ENCODE results near the gene CCR4. TPM values are rescaled to one million over a fixed set of nuclear protein-coding genes. Genes with fewer than 3 reads are reported as not detected.
A peak's percentile ranks its signal among the peaks of the same experiment; 100 is the strongest.
"Not testable (repeated sequence)": the region's sequence is repeated elsewhere in the genome, so short reads cannot be mapped to it uniquely, and the experiment has no call there.

CCR4 gene
- polyA plus RNA-seq, 1 donor from 2014 or later: not detected

DNA sequence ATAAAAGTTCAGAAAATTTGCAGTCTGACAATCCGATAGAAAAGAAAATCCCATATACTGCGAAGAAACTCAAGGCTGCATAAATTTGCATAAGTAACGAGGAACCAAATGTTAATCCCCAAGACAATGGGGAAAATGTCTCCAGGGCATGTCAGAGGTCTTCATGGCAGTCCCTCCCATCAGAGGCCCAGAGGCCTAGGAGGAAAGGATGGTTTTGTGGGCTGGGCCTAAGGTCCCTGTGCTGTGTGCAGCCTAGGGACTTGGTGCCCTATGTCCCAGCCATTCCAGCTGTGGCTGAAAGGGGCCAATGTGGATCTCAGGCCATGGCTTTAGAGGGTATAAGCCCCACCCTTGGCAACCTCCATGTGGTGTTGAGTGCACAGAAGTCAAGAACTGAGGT lies 21.3 kb upstream of the CCR4 start:
- Histone ChIP-seq H3K9me2 (ENCODE audit: insufficient read depth, low read length) (no peaks in the 10 kb centered on the region), H2AFZ (ENCODE audit: low read depth, low read length) (no peak overlapping the region), H3K9ac (ENCODE audit: low read length) (no peak overlapping the region), H4K20me1 (ENCODE audit: insufficient read depth) (no peaks in the 10 kb centered on the region), H3K27me3 (ENCODE audit: insufficient read depth, low read depth, low read length) (no peaks in the 10 kb centered on the region), H3F3A (ENCODE audit: insufficient read depth, low read length, poor library complexity, severe bottlenecking) (no peaks in the 10 kb centered on the region), H3K36me3 (ENCODE audit: insufficient read depth, low read length) (no peaks in the 10 kb centered on the region), H3K27ac (ENCODE audit: low read length) (no peak overlapping the region), H3K4me2 (ENCODE audit: low read length) (no peak overlapping the region), H3K9me3 (ENCODE audit: low read length) (no peaks in the 10 kb centered on the region), H3K79me2 (replicated peaks; ENCODE audit: insufficient read depth, low read length) (no peaks in the 10 kb centered on the region), H3K4me3 (ENCODE audit: low read length) (no peak overlapping the region)
- TF ChIP-seq TAF1 (IDR thresholded peaks at IDR 0.05; ENCODE audit: low read depth) (no peak), EP300 (conservative IDR thresholded peaks at IDR 0.05; ENCODE audit: poor library complexity, severe bottlenecking) (no peak), POLR2AphosphoS5 (IDR thresholded peaks at IDR 0.05) (no peak)
- TF ChIP-seq, protein P1, sequence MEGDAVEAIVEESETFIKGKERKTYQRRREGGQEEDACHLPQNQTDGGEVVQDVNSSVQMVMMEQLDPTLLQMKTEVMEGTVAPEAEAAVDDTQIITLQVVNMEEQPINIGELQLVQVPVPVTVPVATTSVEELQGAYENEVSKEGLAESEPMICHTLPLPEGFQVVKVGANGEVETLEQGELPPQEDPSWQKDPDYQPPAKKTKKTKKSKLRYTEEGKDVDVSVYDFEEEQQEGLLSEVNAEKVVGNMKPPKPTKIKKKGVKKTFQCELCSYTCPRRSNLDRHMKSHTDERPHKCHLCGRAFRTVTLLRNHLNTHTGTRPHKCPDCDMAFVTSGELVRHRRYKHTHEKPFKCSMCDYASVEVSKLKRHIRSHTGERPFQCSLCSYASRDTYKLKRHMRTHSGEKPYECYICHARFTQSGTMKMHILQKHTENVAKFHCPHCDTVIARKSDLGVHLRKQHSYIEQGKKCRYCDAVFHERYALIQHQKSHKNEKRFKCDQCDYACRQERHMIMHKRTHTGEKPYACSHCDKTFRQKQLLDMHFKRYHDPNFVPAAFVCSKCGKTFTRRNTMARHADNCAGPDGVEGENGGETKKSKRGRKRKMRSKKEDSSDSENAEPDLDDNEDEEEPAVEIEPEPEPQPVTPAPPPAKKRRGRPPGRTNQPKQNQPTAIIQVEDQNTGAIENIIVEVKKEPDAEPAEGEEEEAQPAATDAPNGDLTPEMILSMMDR (IDR thresholded peaks at IDR 0.05; ENCODE audit: poor library complexity, severe bottlenecking): no peak

DNA sequence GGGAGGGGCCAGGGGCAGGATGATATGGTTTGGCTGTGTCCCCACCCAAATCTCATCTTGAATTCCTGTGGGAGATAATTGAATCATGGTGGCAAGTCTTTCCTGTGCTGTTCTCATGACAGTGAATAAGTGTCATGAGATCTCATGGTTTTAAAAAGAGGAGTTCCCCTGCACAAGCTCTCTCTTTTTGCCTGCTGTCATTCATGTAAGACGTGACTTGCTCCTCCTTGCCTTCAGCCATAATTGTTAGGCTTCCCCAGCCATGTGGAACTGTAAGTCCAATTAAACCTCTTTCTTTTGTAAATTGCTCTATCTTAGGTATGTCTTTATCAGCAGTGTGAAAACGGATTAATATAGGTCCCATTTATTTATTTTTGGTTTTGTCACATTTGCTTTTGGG lies 20.2 kb upstream of the CCR4 start:
- not testable (repeated sequence) for H3K36me3 ChIP-seq (ENCODE audit: insufficient read depth, low read length); H4K20me1 ChIP-seq (ENCODE audit: insufficient read depth); H3K9me2 ChIP-seq (ENCODE audit: insufficient read depth, low read length); H3K27ac ChIP-seq (ENCODE audit: low read length); H3K4me3 ChIP-seq (ENCODE audit: low read length); H2AFZ ChIP-seq (ENCODE audit: low read depth, low read length); H3K9me3 ChIP-seq (ENCODE audit: low read length); H3K27me3 ChIP-seq (ENCODE audit: insufficient read depth, low read depth, low read length); H3K4me2 ChIP-seq (ENCODE audit: low read length); H3F3A ChIP-seq (ENCODE audit: insufficient read depth, low read length, poor library complexity, severe bottlenecking); H3K9ac ChIP-seq (ENCODE audit: low read length); H3K79me2 ChIP-seq (replicated peaks; ENCODE audit: insufficient read depth, low read length)

DNA sequence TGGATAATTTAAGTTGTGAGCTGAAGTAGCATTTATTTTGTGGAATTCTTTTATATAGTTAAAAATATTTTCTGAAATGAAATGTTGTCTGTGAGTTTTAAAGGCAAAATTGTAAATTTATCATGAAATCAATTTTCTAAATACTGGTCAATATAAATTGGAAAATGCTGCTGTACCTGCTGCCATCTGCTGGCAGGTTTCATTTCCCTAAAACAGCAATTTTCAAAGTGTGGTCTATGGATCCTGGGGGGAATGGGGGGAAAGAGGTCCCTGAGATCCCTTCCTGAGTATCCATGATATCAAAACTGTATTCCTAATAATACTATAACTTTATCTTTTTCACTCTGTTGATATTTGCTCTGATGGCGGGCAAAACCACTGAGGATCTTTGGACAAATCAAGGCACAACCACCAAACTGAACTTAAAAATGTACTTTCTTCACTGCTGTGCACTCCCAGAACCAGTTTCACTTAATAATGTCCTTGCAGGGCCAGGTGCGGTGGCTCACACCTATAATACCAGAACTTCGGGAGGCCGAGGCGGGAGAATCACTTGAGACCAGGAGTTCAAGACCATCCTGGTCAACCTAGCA lies 17.2 kb upstream of the CCR4 start:
- Histone ChIP-seq H2AFZ (ENCODE audit: low read depth, low read length) (no peak overlapping the region), H3K27ac (ENCODE audit: low read length) (no peak overlapping the region), H3K9ac (ENCODE audit: low read length) (no peak overlapping the region), H3K9me2 (ENCODE audit: insufficient read depth, low read length) (no peaks in the 10 kb centered on the region), H3K79me2 (replicated peaks; ENCODE audit: insufficient read depth, low read length) (no peaks in the 10 kb centered on the region), H3K27me3 (ENCODE audit: insufficient read depth, low read depth, low read length) (no peaks in the 10 kb centered on the region), H3K4me2 (ENCODE audit: low read length) (no peak overlapping the region), H3K4me3 (ENCODE audit: low read length) (no peak overlapping the region), H3K9me3 (ENCODE audit: low read length) (no peaks in the 10 kb centered on the region), H4K20me1 (ENCODE audit: insufficient read depth) (no peaks in the 10 kb centered on the region), H3F3A (ENCODE audit: insufficient read depth, low read length, poor library complexity, severe bottlenecking) (no peaks in the 10 kb centered on the region), H3K36me3 (ENCODE audit: insufficient read depth, low read length) (no peaks in the 10 kb centered on the region)
- TF ChIP-seq TAF1 (IDR thresholded peaks at IDR 0.05; ENCODE audit: low read depth) (no peak), EZH2 (IDR thresholded peaks at IDR 0.05; ENCODE audit: borderline replicate concordance, insufficient read depth, low read length, poor library complexity, severe bottlenecking) (no peak), RAD21 (conservative IDR thresholded peaks at IDR 0.05) (peak; percentile 75), SMC3 (conservative IDR thresholded peaks at IDR 0.05; ENCODE audit: poor library complexity) (peak; percentile 85)
- TF ChIP-seq, protein P1 (IDR thresholded peaks at IDR 0.05; ENCODE audit: poor library complexity, severe bottlenecking): peak; percentile 75
